GM18517 (cell line): ENCODE measurements around the gene EXOC8.
A peak's percentile ranks its signal among the peaks of the same experiment; 100 is the strongest.
"Not testable (repeated sequence)": the region's sequence is repeated elsewhere in the genome, so short reads cannot be mapped to it uniquely, and the experiment has no call there.

ENCODE experiments used
- ATAC-seq: cut with Tn5 transposase; IDR thresholded peaks from one replicate; pipeline ENCODE4 v1.9.1; 2021; ENCODE audit warnings: mild to moderate bottlenecking, moderate library complexity; ENCODE audit not compliant: unreplicated experiment

EXOC8 gene

GRCh38 chr1:231353086-231353485, 15.4 kb upstream of the EXOC8 start:
- ATAC-seq: no peak

GRCh38 chr1:231351816-231352215, 14.2 kb upstream of the EXOC8 start:
- ATAC-seq: no peak

- not testable (repeated sequence) for ATAC-seq
Observed at GRCh38 chr1:231348856-231349255, 11.2 kb upstream of the EXOC8 start.

GRCh38 chr1:231348442-231348841, 10.8 kb upstream of the EXOC8 start:
- ATAC-seq: no peak

- no peak for ATAC-seq
Observed at GRCh38 chr1:231347961-231348360, 10.3 kb upstream of the EXOC8 start.

GRCh38 chr1:231340328-231341013, 2.8 kb upstream of the EXOC8 start:
- no peak for ATAC-seq

GRCh38 chr1:231338270-231339128, 847 bp upstream of the EXOC8 start, which contains the start of gene SPRTN:
SPRTN (plus strand) TSS chr1:231338293; CDS start chr1:231338384, 91 bp downstream.
- no peak for ATAC-seq

GRCh38 chr1:231337043-231337471, 595 bp downstream of the EXOC8 start:
- no peak for ATAC-seq

- ATAC-seq: no peak
Observed at GRCh38 chr1:231335663-231336602, 1.7 kb downstream of the EXOC8 start.

- no peak for ATAC-seq
Observed at GRCh38 chr1:231334952-231335351, 2.7 kb downstream of the EXOC8 start.

- ATAC-seq: peak; percentile 23
Observed at GRCh38 chr1:231334079-231334666, 3.5 kb downstream of the EXOC8 start.

- no peak for ATAC-seq
Observed at GRCh38 chr1:231332761-231333160, 4.9 kb downstream of the EXOC8 start.

GRCh38 chr1:231329483-231329882, 8.2 kb downstream of the EXOC8 start:
- ATAC-seq: no peak

GRCh38 chr1:231327617-231328016, 10.0 kb downstream of the EXOC8 start:
- no peak for ATAC-seq

- ATAC-seq: no peak
Observed at GRCh38 chr1:231326248-231326647, 11.4 kb downstream of the EXOC8 start.

- ATAC-seq: no peak
Observed at GRCh38 chr1:231324660-231325059, 13.0 kb downstream of the EXOC8 start.

GRCh38 chr1:231322880-231323530, 14.6 kb downstream of the EXOC8 start:
- no peak for ATAC-seq

GRCh38 chr1:231319080-231319479, 18.6 kb downstream of the EXOC8 start:
- no peak for ATAC-seq

- ATAC-seq: no peak
Observed at GRCh38 chr1:231318568-231318967, 19.1 kb downstream of the EXOC8 start.

- no peak for ATAC-seq
Observed at GRCh38 chr1:231318015-231318355, 19.7 kb downstream of the EXOC8 start.
